ENCODE data around the gene INPP5J. TPM values are rescaled to one million over a fixed set of nuclear protein-coding genes. Genes with fewer than 3 reads are reported as not detected.

Gene INPP5J
- total RNA-seq, 4 donors from 2014 or later, result 1.4 to 4.2 (median 2.9) TPM

- TF ChIP-seq, protein P1, sequence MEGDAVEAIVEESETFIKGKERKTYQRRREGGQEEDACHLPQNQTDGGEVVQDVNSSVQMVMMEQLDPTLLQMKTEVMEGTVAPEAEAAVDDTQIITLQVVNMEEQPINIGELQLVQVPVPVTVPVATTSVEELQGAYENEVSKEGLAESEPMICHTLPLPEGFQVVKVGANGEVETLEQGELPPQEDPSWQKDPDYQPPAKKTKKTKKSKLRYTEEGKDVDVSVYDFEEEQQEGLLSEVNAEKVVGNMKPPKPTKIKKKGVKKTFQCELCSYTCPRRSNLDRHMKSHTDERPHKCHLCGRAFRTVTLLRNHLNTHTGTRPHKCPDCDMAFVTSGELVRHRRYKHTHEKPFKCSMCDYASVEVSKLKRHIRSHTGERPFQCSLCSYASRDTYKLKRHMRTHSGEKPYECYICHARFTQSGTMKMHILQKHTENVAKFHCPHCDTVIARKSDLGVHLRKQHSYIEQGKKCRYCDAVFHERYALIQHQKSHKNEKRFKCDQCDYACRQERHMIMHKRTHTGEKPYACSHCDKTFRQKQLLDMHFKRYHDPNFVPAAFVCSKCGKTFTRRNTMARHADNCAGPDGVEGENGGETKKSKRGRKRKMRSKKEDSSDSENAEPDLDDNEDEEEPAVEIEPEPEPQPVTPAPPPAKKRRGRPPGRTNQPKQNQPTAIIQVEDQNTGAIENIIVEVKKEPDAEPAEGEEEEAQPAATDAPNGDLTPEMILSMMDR (IDR thresholded peaks at IDR 0.05), result no peak
- TF ChIP-seq POLR2A (IDR thresholded peaks at IDR 0.05), result no peak
- DNase-seq (ENCODE audit: low spot score in 2 of 2), result no peak
- no peak overlapping the region for H3K4me3 ChIP-seq (ENCODE audit: low read depth, poor library complexity, severe bottlenecking)
- 68 to 81% methylated on average over 4 of the region's 4 CpGs for WGBS, 2 donors
- intact Hi-C loops (cut with DNase I; ENCODE audit: low total_unique reads), result no loop called here
Observed at GRCh38 chr22:31123292-31123602, 481 bp downstream of the INPP5J start.

- 67 to 71% methylated on average over 3 of the region's 3 CpGs for WGBS, 2 donors
- intact Hi-C loops (cut with DNase I; ENCODE audit: low total_unique reads), result no loop called here
- TF ChIP-seq POLR2A (IDR thresholded peaks at IDR 0.05), result no peak
- TF ChIP-seq, protein P1 (IDR thresholded peaks at IDR 0.05), result no peak
- DNase-seq (ENCODE audit: low spot score in 2 of 2), result no peak
- H3K4me3 ChIP-seq (ENCODE audit: low read depth, poor library complexity, severe bottlenecking), result no peak overlapping the region
Observed at GRCh38 chr22:31124290-31124689, 1.5 kb downstream of the INPP5J start.

GRCh38 chr22:31124811-31125465 is 2.2 kb downstream of the INPP5J start:
- 77 to 80% methylated on average over 13 to 14 of the region's 14 CpGs for WGBS, 2 donors
- intact Hi-C loops (cut with DNase I; ENCODE audit: low total_unique reads), result no loop called here
- no peak for DNase-seq (ENCODE audit: low spot score in 2 of 2)
- TF ChIP-seq POLR2A (IDR thresholded peaks at IDR 0.05), result no peak
- TF ChIP-seq, protein P1 (IDR thresholded peaks at IDR 0.05), result no peak
- no peak overlapping the region for H3K4me3 ChIP-seq (ENCODE audit: low read depth, poor library complexity, severe bottlenecking)

GRCh38 chr22:31125521-31126117 is 2.9 kb downstream of the INPP5J start:
- no peak overlapping the region for H3K4me3 ChIP-seq (ENCODE audit: low read depth, poor library complexity, severe bottlenecking)
- no peak for TF ChIP-seq POLR2A (IDR thresholded peaks at IDR 0.05)
- TF ChIP-seq, protein P1 (IDR thresholded peaks at IDR 0.05), result no peak
- 86 to 93% methylated on average over 12 of the region's 12 CpGs for WGBS, 2 donors
- intact Hi-C loops (cut with DNase I; ENCODE audit: low total_unique reads), result no loop called here
- DNase-seq (ENCODE audit: low spot score in 2 of 2), result no peak

GRCh38 chr22:31126128-31126868 is 3.5 kb downstream of the INPP5J start:
- 89 to 90% methylated on average over 14 to 22 of the region's 22 CpGs for WGBS, 2 donors
- no peak overlapping the region for H3K4me3 ChIP-seq (ENCODE audit: low read depth, poor library complexity, severe bottlenecking)
- TF ChIP-seq POLR2A (IDR thresholded peaks at IDR 0.05), result no peak
- TF ChIP-seq, protein P1 (IDR thresholded peaks at IDR 0.05), result no peak
- no peak for DNase-seq (ENCODE audit: low spot score in 2 of 2)
- intact Hi-C loops (cut with DNase I; ENCODE audit: low total_unique reads), result no loop called here
